ENCODE results near the gene SLC29A3.

GRCh38 chr10:71280825-71281224 lies 38.2 kb upstream of the SLC29A3 start:
- TF ChIP-seq YY1 (IDR thresholded peaks at IDR 0.05; ENCODE audit: insufficient read depth, insufficient read length): no peak
- no peak for TF ChIP-seq ZNF274 (IDR thresholded peaks at IDR 0.05; ENCODE audit: low read depth, low read length)
